Rectal smooth muscle tissue (tissue), 1 donor: ENCODE data around the gene ANAPC5.
"Not testable (repeated sequence)": the region's sequence is repeated elsewhere in the genome, so short reads cannot be mapped to it uniquely, and the experiment has no call there.

ENCODE experiments used
- H3K27ac ChIP-seq: one replicate; pipeline ENCODE4 v1.7.0; 2013; ENCODE audit warnings: low read depth, low read length, inconsistent platforms
- H3K27me3 ChIP-seq: one replicate; pipeline ENCODE4 v1.7.0; 2013; ENCODE audit warnings: low read length; ENCODE audit not compliant: control insufficient read depth, insufficient read depth
- H3K36me3 ChIP-seq: one replicate; pipeline ENCODE4 v1.7.0; 2013; ENCODE audit warnings: low read length; ENCODE audit not compliant: control insufficient read depth, insufficient read depth
- H3K4me1 ChIP-seq: one replicate; pipeline ENCODE4 v1.7.0; 2013; ENCODE audit warnings: low read length; ENCODE audit not compliant: control insufficient read depth, insufficient read depth
- H3K4me3 ChIP-seq: one replicate; pipeline ENCODE4 v1.7.0; 2013; ENCODE audit warnings: low read length
- H3K9ac ChIP-seq: one replicate; pipeline ENCODE4 v1.7.0; 2013; ENCODE audit warnings: low read length

ANAPC5 gene

DNA sequence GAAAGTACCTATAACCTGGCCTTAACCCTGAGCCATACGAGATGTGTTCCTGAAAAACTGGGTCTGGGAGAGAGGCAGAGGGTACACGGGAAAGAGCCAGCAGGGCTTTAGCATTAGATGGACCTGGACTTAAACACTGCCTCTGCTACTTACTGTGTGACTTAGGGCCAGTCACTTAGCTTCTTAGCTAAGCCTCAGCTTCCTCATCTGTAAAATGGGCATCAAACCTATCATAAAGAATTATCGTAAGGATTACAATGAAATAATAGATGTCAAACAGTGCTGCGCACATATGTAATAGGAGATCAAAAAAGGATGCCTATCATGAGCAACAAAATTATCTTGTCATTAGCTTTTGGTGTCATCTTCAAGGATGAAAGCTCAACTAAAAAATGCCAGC lies 23.6 kb downstream of the ANAPC5 start:
- Histone ChIP-seq H3K4me1 (no peaks in the 10 kb centered on the region), H3K9ac (no peak overlapping the region), H3K27ac (no peak overlapping the region), H3K27me3 (no peaks in the 10 kb centered on the region), H3K36me3 (peaks cover 14% of the 10 kb centered on the region), H3K4me3 (no peak overlapping the region)

DNA sequence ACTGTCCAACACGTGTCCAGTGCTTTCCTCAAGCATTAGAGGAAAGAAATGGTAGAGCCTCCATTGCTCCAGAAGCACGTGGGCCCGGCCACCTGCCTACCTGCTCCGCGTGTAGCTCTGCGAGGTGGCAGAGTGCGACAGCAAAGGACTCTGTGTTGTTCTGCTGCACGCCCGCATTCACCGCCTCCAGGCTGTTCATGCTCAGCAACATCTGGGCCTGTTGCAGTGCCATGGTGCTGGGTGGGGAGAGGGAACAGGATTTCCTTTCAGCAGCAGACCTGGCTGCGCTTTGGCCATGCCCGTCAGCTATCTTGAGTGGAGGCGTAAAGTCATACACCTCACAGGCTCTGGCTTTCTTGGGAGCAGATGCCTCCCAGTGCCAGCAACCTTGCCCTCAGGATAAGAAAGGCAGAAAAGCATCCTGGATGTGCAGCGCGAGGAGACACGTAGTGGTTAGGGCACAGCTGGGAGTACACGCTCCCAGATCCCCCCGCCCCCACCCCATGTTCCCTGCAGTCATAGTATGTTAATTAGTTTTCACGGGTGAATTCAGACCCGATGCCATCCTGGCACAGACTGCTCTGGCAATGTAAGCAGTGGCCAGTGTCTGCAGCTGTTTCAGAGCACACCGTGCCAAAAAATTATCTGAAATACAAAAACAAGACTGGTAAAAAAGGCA lies 25.1 kb downstream of the ANAPC5 start:
- H3K9ac ChIP-seq = no peak overlapping the region
- H3K4me1 ChIP-seq = no peaks in the 10 kb centered on the region
- H3K27me3 ChIP-seq = no peaks in the 10 kb centered on the region
- H3K4me3 ChIP-seq = no peak overlapping the region
- H3K27ac ChIP-seq = no peak overlapping the region
- H3K36me3 ChIP-seq = peaks cover 15% of the 10 kb centered on the region

GRCh38 chr12:121325922-121326396 lies 26.3 kb downstream of the ANAPC5 start:
- no peaks in the 10 kb centered on the region for H3K27me3 ChIP-seq
- no peak overlapping the region for H3K4me3 ChIP-seq
- H3K9ac ChIP-seq = no peak overlapping the region
- H3K4me1 ChIP-seq = no peaks in the 10 kb centered on the region
- no peak overlapping the region for H3K27ac ChIP-seq
- H3K36me3 ChIP-seq = peaks cover 15% of the 10 kb centered on the region

GRCh38 chr12:121323908-121324307 lies 28.3 kb downstream of the ANAPC5 start:
- Histone ChIP-seq H3K4me1 (no peaks in the 10 kb centered on the region), H3K27me3 (no peaks in the 10 kb centered on the region), H3K4me3 (no peak overlapping the region), H3K27ac (no peak overlapping the region), H3K36me3 (peaks cover 12% of the 10 kb centered on the region), H3K9ac (no peak overlapping the region)

GRCh38 chr12:121318121-121318520 lies 34.1 kb downstream of the ANAPC5 start:
- H3K4me3 ChIP-seq = no peak overlapping the region
- H3K4me1 ChIP-seq = no peaks in the 10 kb centered on the region
- H3K27me3 ChIP-seq = no peaks in the 10 kb centered on the region
- no peak overlapping the region for H3K9ac ChIP-seq
- H3K27ac ChIP-seq = no peak overlapping the region
- H3K36me3 ChIP-seq = peaks cover 11% of the 10 kb centered on the region

- Histone ChIP-seq H3K27ac (no peak overlapping the region), H3K4me1 (no peaks in the 10 kb centered on the region), H3K36me3 (peaks cover 13% of the 10 kb centered on the region)
Observed at GRCh38 chr12:121314431-121314830, 37.8 kb downstream of the ANAPC5 start.

DNA sequence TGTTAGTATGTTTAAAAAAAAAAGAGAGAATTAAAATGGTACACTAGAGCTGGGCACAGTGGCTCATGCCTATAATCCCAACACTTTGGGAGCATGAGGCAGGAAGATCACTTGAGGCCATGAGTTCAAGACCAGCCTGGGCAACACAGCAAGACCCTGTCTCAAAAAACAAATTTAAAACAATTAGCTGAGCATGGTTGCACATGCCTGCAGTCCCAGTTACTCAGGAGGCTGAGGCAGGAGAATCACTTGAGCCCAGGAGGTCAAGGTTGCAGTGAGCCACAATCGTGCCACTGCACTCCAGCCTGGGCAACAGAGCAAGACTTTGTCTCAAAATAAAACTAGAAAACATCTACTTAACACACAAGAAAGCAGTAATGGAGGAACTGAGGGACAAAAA lies 42.0 kb downstream of the ANAPC5 start:
- not testable (repeated sequence) for H3K4me1 ChIP-seq, H3K36me3 ChIP-seq, H3K27me3 ChIP-seq, H3K9ac ChIP-seq, H3K27ac ChIP-seq, H3K4me3 ChIP-seq

More at GRCh38 chr12:121314431-121314830, 37.8 kb downstream of the ANAPC5 start:
- no peak overlapping the region for H3K4me3 ChIP-seq
- no peaks in the 10 kb centered on the region for H3K27me3 ChIP-seq
- H3K9ac ChIP-seq = no peak overlapping the region

GRCh38 chr12:121307397-121307796 lies 44.8 kb downstream of the ANAPC5 start:
- not testable (repeated sequence) for H3K27me3 ChIP-seq, H3K4me1 ChIP-seq, H3K36me3 ChIP-seq, H3K27ac ChIP-seq, H3K9ac ChIP-seq, H3K4me3 ChIP-seq

- Histone ChIP-seq H3K27me3 (no peaks in the 10 kb centered on the region), H3K4me3 (no peak overlapping the region), H3K4me1 (no peaks in the 10 kb centered on the region), H3K36me3 (peaks cover 3% of the 10 kb centered on the region), H3K27ac (no peak overlapping the region), H3K9ac (no peak overlapping the region)
Observed at GRCh38 chr12:121304306-121304705, 47.9 kb downstream of the ANAPC5 start.

DNA sequence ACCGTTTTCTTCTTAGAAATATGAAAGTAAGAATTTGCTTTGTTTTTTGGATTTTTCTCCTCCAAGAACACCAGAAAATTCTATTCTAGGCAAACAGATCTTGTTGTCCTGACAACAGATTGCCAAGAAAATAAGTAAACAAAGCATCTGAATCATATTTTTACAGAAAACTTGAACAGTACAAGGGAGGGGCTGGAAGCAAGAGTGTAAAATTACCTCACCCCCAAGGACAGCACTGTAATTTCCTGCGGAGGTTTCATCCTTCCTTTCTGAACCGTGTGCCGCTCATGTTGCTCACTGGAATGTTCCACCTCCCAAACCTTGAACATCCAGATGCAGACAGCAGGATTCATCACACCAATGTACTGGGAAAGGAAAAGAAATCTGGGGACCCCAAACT lies 50.3 kb downstream of the ANAPC5 start:
- H3K27me3 ChIP-seq = no peaks in the 10 kb centered on the region
- H3K36me3 ChIP-seq = no peaks in the 10 kb centered on the region
- H3K9ac ChIP-seq = no peak overlapping the region
- no peaks in the 10 kb centered on the region for H3K4me1 ChIP-seq
- no peak overlapping the region for H3K4me3 ChIP-seq
- no peak overlapping the region for H3K27ac ChIP-seq

- Histone ChIP-seq H3K4me1 (peaks cover 3% of the 10 kb centered on the region), H3K36me3 (no peaks in the 10 kb centered on the region), H3K4me3 (no peak overlapping the region), H3K27ac (no peak overlapping the region), H3K27me3 (no peaks in the 10 kb centered on the region), H3K9ac (no peak overlapping the region)
Observed at GRCh38 chr12:121300083-121300819, 52.0 kb downstream of the ANAPC5 start.

- H3K4me1 ChIP-seq = peaks cover 5% of the 10 kb centered on the region
- H3K36me3 ChIP-seq = no peaks in the 10 kb centered on the region
- no peak overlapping the region for H3K27ac ChIP-seq
- H3K4me3 ChIP-seq = no peak overlapping the region
- no peak overlapping the region for H3K9ac ChIP-seq
- H3K27me3 ChIP-seq = no peaks in the 10 kb centered on the region
Observed at GRCh38 chr12:121299662-121300061, 52.5 kb downstream of the ANAPC5 start.

DNA sequence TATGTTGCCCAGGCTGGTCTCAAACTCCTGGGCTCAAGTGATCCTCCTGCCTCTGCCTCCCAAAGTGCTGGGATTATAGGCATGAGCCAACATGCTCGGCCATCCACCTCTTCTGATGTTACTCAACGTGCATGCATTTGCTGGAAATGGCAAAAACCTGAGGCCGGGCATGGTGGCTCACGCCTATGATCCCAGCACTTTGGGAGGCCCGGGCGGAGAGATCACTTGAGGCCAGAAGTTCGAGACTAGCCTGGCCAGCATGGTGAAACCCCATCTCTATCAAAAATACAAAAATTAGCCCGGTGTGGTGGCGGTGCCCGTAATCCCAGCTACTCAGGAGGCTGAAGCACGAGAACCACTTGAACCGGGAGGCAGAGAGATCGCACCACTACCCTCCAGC lies 53.8 kb downstream of the ANAPC5 start:
- not testable (repeated sequence) for H3K4me3 ChIP-seq, H3K9ac ChIP-seq, H3K4me1 ChIP-seq, H3K36me3 ChIP-seq, H3K27me3 ChIP-seq, H3K27ac ChIP-seq
